Transverse colon (tissue), 4 donors: Measurements from ENCODE around the gene TAOK3. TPM values are rescaled to one million over a fixed set of nuclear protein-coding genes. Genes with fewer than 3 reads are reported as not detected.

ENCODE experiments used
- DNase-seq: peaks from one replicate; pipeline ENCODE4 v3.0.0-alpha.2; 2019
- H3K27ac ChIP-seq, 4 donors: fragments of 200-600 bp; sonication (generic); 2 replicates each; pipeline ENCODE4 v1.5.1; 2016 to 2018; ENCODE audit warnings: inconsistent platforms in 4 of 4
- H3K27me3 ChIP-seq: fragments of 200-600 bp; sonication (generic); 2 replicates; pipeline ENCODE4 v1.5.1; 2017; ENCODE audit warnings: inconsistent platforms
- H3K36me3 ChIP-seq, 4 donors: fragments of 200-600 bp; sonication (generic); 2 replicates each; pipeline ENCODE4 v1.5.1; 2017 to 2019; ENCODE audit warnings: inconsistent platforms in 4 of 4
- H3K4me1 ChIP-seq, 4 donors: fragments of 200-600 bp; sonication (generic); 2 replicates each; pipeline ENCODE4 v1.5.1; 2017 to 2020; ENCODE audit warnings: inconsistent platforms in 4 of 4
- H3K4me3 ChIP-seq, 4 donors: fragments of 200-600 bp; sonication (generic); 1 replicate in 1 of 4; 2 replicates in 3 of 4; pipeline versions ENCODE4 v1.5.1 to v1.6.1; 2017 to 2019; ENCODE audit warnings: inconsistent platforms in 4 of 4
- H3K9me3 ChIP-seq, 2 donors: fragments of 200-600 bp; sonication (generic); 2 replicates each; pipeline ENCODE4 v1.5.1; 2017 to 2019; ENCODE audit warnings: inconsistent platforms in 2 of 2
- CTCF ChIP-seq, 5 experiments: fragments of 200-600 bp in 3 of 5; fragments of 450-650 bp in 2 of 5; sonication (generic) in 3 of 5; IDR thresholded peaks; 1 replicate in 2 of 5; 2 replicates in 3 of 5; pipeline ENCODE4 v1.5.1; 2016 to 2017; ENCODE audit warnings: antibody characterized with exemption in 5 of 5, inconsistent platforms in 3 of 5, mild to moderate bottlenecking in 2 of 5, moderate library complexity in 1 of 5
- EP300 ChIP-seq: sonication (generic); formaldehyde crosslinking; IDR thresholded peaks from one replicate; pipeline ENCODE4 v1.6.1; 2017; ENCODE audit warnings: antibody characterized with exemption, low read depth
- POLR2A ChIP-seq: fragments of 450-650 bp; IDR thresholded peaks from one replicate; pipeline ENCODE4 v1.6.1; 2016; ENCODE audit warnings: antibody characterized with exemption, mild to moderate bottlenecking, moderate library complexity
- POLR2AphosphoS5 ChIP-seq, 3 donors: sonication (generic); formaldehyde crosslinking; IDR thresholded peaks; one replicate each; pipeline ENCODE4 v1.6.1; 2016; ENCODE audit warnings: antibody characterized with exemption in 3 of 3
- WGBS, 2 donors: methylation state at CpG; one replicate each; pipeline ENCODE4 v1.1.5; 2018; ENCODE audit warnings: low coverage in 1 of 2; 5-methylcytosine and 5-hydroxymethylcytosine counted together
- in situ Hi-C, 4 donors: fragments of 200-750 bp; cut with MboI; loops; one replicate each; pipeline versions ENCODE4 v1.15.0 to v1.15.1; 2017; ENCODE audit warnings: low sequenced_read_pairs in 3 of 4, low pct_ligation_motif_present in 1 of 4, low pct_unique_long_range_greater_than_20kb in 1 of 4
- intact Hi-C: fragments of 100-400 bp; cut with DNase I; formaldehyde crosslinking; loops from one replicate; pipeline ENCODE4 v1.15.1; 2023; ENCODE audit warnings: low total_unique reads
- total RNA-seq, 4 donors: library from RNA; depleted of rRNA; stranded (reverse); fragments of >200 nt; gene quantifications; one replicate each; pipeline ENCODE4 v1.1.0, GENCODE V29; 2016

The TAOK3 gene
- total RNA-seq, 4 donors from 2014 or later = 40.4 to 93.2 (median 79.2) TPM

- TF ChIP-seq POLR2AphosphoS5 (IDR thresholded peaks at IDR 0.05) (no peak), CTCF (IDR thresholded peaks at IDR 0.05) (no peak), EP300 (no peak), POLR2A (no peak)
- intact Hi-C loops (no loop called here), in situ Hi-C loops (no loop called here)
- DNase-seq = no peak
- Histone ChIP-seq H3K9me3 (no peaks in the 10 kb centered on the region), H3K27me3 (no peaks in the 10 kb centered on the region), H3K4me1 (peaks cover 0 to 12% (median 3%) of the 10 kb centered on the region in 4 donors), H3K36me3 (no peaks in the 10 kb centered on the region), H3K4me3 (no peak overlapping the region), H3K27ac (no peak overlapping the region)
- 100% methylated on average over 1 of the region's 1 CpG; no CpG with 5 or more reads in 1 of the 2 donors for WGBS, 2 donors
Observed at GRCh38 chr12:118109088-118109487, 263.6 kb downstream of the TAOK3 start.

GRCh38 chr12:118107694-118108093 is 265.0 kb downstream of the TAOK3 start:
- DNase-seq = no peak
- WGBS, 2 donors = 74 to 87% methylated on average over 4 to 8 of the region's 8 CpGs
- in situ Hi-C loops = no loop called here

GRCh38 chr12:118107011-118107410 is 265.7 kb downstream of the TAOK3 start:
- Histone ChIP-seq H3K4me3 (no peak overlapping the region), H3K27me3 (no peaks in the 10 kb centered on the region), H3K9me3 (no peaks in the 10 kb centered on the region), H3K4me1 (peaks cover 0 to 20% (median 8%) of the 10 kb centered on the region in 4 donors), H3K36me3 (no peaks in the 10 kb centered on the region), H3K27ac (no peak overlapping the region)
- in situ Hi-C loops (no loop called here), intact Hi-C loops (no loop called here)
- no peak for TF ChIP-seq POLR2A
- no peak for TF ChIP-seq EP300
- TF ChIP-seq CTCF (IDR thresholded peaks at IDR 0.05) = no peak
- no peak for TF ChIP-seq POLR2AphosphoS5 (IDR thresholded peaks at IDR 0.05)
- DNase-seq = no peak
- 88% methylated on average over 4 of the region's 4 CpGs; no CpG with 5 or more reads in 1 of the 2 donors for whole genome bisulfite sequencing, 2 donors

More at GRCh38 chr12:118107694-118108093, 265.0 kb downstream of the TAOK3 start:
- Histone ChIP-seq H3K27ac (no peak overlapping the region), H3K36me3 (no peaks in the 10 kb centered on the region), H3K27me3 (no peaks in the 10 kb centered on the region), H3K9me3 (no peaks in the 10 kb centered on the region), H3K4me3 (no peak overlapping the region), H3K4me1 (peaks cover 0 to 14% (median 4%) of the 10 kb centered on the region in 4 donors)
- TF ChIP-seq EP300 (no peak), POLR2AphosphoS5 (IDR thresholded peaks at IDR 0.05) (no peak), CTCF (IDR thresholded peaks at IDR 0.05) (no peak), POLR2A (no peak)
- intact Hi-C loops = no loop called here

GRCh38 chr12:118103601-118104382 is 268.9 kb downstream of the TAOK3 start, which contains the start of gene VSIG10:
Gene VSIG10, minus strand, starts transcription at chr12:118104011. Its CDS starts 340 bp downstream, at chr12:118103671.
- peaks cover 5 to 39% (median 22%) of the 10 kb centered on the region in 4 donors for H3K4me1 ChIP-seq
- peak within 1 kb of the TSS; percentile 66 to 85 (median 74) for H3K4me3 ChIP-seq
- 0% methylated on average over 36 of the region's 75 CpGs; no CpG with 5 or more reads in 1 of the 2 donors for WGBS, 2 donors
- peak; percentile 89 for DNase-seq
- no peaks in the 10 kb centered on the region for H3K27me3 ChIP-seq
- H3K36me3 ChIP-seq = no peaks in the 10 kb centered on the region
- intact Hi-C loops = no loop called here
- no peaks in the 10 kb centered on the region for H3K9me3 ChIP-seq
- TF ChIP-seq EP300 (no peak), POLR2A (peak; percentile 94), POLR2AphosphoS5 (IDR thresholded peaks at IDR 0.05) (peak; percentile 79 to 95 (median 89)), CTCF (IDR thresholded peaks at IDR 0.05) (no peak)
- peak within 1 kb of the TSS; percentile 88 to 95 (median 92) for H3K27ac ChIP-seq
- in situ Hi-C loops = no loop called here
